WTC11 (cell line): ENCODE data around the gene GBP7. TPM values are rescaled to one million over a fixed set of nuclear protein-coding genes. Genes with fewer than 3 reads are reported as not detected.

Experiments
- ATAC-seq: fragments of 200-7000 bp; cut with Tn5 transposase; 2 replicates; pipeline ENCODE4 v1.10.0; 2021; ENCODE audit warnings: mild to moderate bottlenecking, moderate library complexity
- CTCF ChIA-PET: fragments of 300-600 bp; sonication (Branson Sonifier 250); formaldehyde crosslinking; loops from one replicate; lab custom pipeline; 2021; ENCODE audit warnings: antibody characterized with exemption; lab: Charles Lee
- POLR2A ChIA-PET: fragments of 350-600 bp; sonication (Branson Sonifier 250); formaldehyde crosslinking; loops from one replicate; lab custom pipeline; 2021; ENCODE audit warnings: antibody characterized with exemption; lab: Charles Lee
- DNase-seq: peaks from one replicate; pipeline ENCODE4 v3.0.0; 2021; ENCODE audit warnings: low spot score
- H3K27ac Mint-ChIP-seq: 2 replicates; pipeline ENCODE4 v1.8.0; 2021; ENCODE audit warnings: mixed read lengths
- H3K27me3 Mint-ChIP-seq: 2 replicates; pipeline ENCODE4 v1.8.0; 2021; ENCODE audit warnings: low read depth, mild to moderate bottlenecking, moderate library complexity, mixed read lengths
- H3K36me3 Mint-ChIP-seq: 2 replicates; pipeline ENCODE4 v1.8.0; 2021; ENCODE audit warnings: mixed read lengths
- H3K4me1 Mint-ChIP-seq: 2 replicates; pipeline ENCODE4 v1.8.0; 2022; ENCODE audit warnings: mixed read lengths
- H3K4me3 Mint-ChIP-seq: 2 replicates; pipeline ENCODE4 v1.8.0; 2021; ENCODE audit warnings: mild to moderate bottlenecking, moderate library complexity, mixed read lengths
- H3K9me3 Mint-ChIP-seq: 2 replicates; pipeline ENCODE4 v1.8.0; 2021; ENCODE audit warnings: mixed read lengths
- CBFB ChIP-seq: sonication (generic); formaldehyde crosslinking; IDR thresholded peaks from 2 replicates; pipeline ENCODE4 v1.8.1; 2022; ENCODE audit warnings: mild to moderate bottlenecking, low read depth, missing genetic modification reagents
- CDX4 ChIP-seq: fragments of 250-450 bp; sonication (Bioruptor Pico); IDR thresholded peaks from 2 replicates; pipeline ENCODE4 v1.9.0; 2021; ENCODE audit warnings: moderate library complexity, mild to moderate bottlenecking, inconsistent platforms, borderline replicate concordance
- CREM ChIP-seq: sonication (generic); formaldehyde crosslinking; IDR thresholded peaks from 2 replicates; pipeline ENCODE4 v1.8.1; 2022; ENCODE audit warnings: mild to moderate bottlenecking, missing genetic modification reagents, moderate library complexity
- CTCF ChIP-seq: fragments of 200-600 bp; IDR thresholded peaks from 2 replicates; pipeline ENCODE4 v1.8.0; 2022; ENCODE audit warnings: antibody characterized with exemption
- EMX1 ChIP-seq: fragments of 250-450 bp; sonication (Bioruptor Pico); IDR thresholded peaks from 2 replicates; pipeline ENCODE4 v1.8.0; 2021; ENCODE audit warnings: mild to moderate bottlenecking
- ESRRA ChIP-seq: sonication (generic); formaldehyde crosslinking; IDR thresholded peaks from 2 replicates; pipeline ENCODE4 v1.8.1; 2022; ENCODE audit warnings: mild to moderate bottlenecking, missing genetic modification reagents, borderline replicate concordance
- FOXJ3 ChIP-seq: sonication (generic); formaldehyde crosslinking; IDR thresholded peaks from 2 replicates; pipeline ENCODE4 v1.9.0; 2021; ENCODE audit warnings: missing genetic modification reagents, mild to moderate bottlenecking, borderline replicate concordance
- FOXK1 ChIP-seq: sonication (generic); formaldehyde crosslinking; IDR thresholded peaks from 2 replicates; pipeline ENCODE4 v1.8.0; 2022; ENCODE audit warnings: mild to moderate bottlenecking, moderate library complexity, missing genetic modification reagents
- FOXP4 ChIP-seq: sonication (generic); formaldehyde crosslinking; IDR thresholded peaks from 2 replicates; pipeline ENCODE4 v1.8.0; 2022; ENCODE audit warnings: mild to moderate bottlenecking, missing genetic modification reagents
- GABPB1 ChIP-seq: sonication (generic); formaldehyde crosslinking; IDR thresholded peaks from 2 replicates; pipeline ENCODE4 v1.8.1; 2023; ENCODE audit warnings: mild to moderate bottlenecking, missing genetic modification reagents
- HMGA2 ChIP-seq: fragments of 250-450 bp; sonication (Bioruptor Pico); IDR thresholded peaks from 2 replicates; pipeline ENCODE4 v1.4.0; 2021; ENCODE audit warnings: mild to moderate bottlenecking, moderate library complexity
- HMGXB4 ChIP-seq: sonication (generic); formaldehyde crosslinking; IDR thresholded peaks from 2 replicates; pipeline ENCODE4 v1.8.1; 2023; ENCODE audit warnings: mild to moderate bottlenecking, moderate library complexity, missing genetic modification reagents
- JAZF1 ChIP-seq: fragments of 250-450 bp; sonication (Bioruptor Pico); IDR thresholded peaks from 2 replicates; pipeline ENCODE4 v1.9.0; 2021; ENCODE audit warnings: moderate library complexity, mild to moderate bottlenecking, inconsistent platforms
- MAX ChIP-seq: sonication (generic); formaldehyde crosslinking; IDR thresholded peaks from 2 replicates; pipeline ENCODE4 v1.8.0; 2022; ENCODE audit warnings: mild to moderate bottlenecking, missing genetic modification reagents
- MLX ChIP-seq: sonication (generic); formaldehyde crosslinking; IDR thresholded peaks from 2 replicates; pipeline ENCODE4 v1.8.1; 2023; ENCODE audit warnings: mild to moderate bottlenecking, missing genetic modification reagents, moderate library complexity
- OVOL2 ChIP-seq: fragments of 250-450 bp; sonication (Bioruptor Pico); IDR thresholded peaks from 2 replicates; pipeline ENCODE4 v1.9.0; 2021; ENCODE audit warnings: mild to moderate bottlenecking, borderline replicate concordance
- PREB ChIP-seq: sonication (generic); formaldehyde crosslinking; IDR thresholded peaks from 2 replicates; pipeline ENCODE4 v1.8.1; 2022; ENCODE audit warnings: mild to moderate bottlenecking, missing genetic modification reagents, moderate library complexity, borderline replicate concordance
- TP53 ChIP-seq: sonication (generic); formaldehyde crosslinking; IDR thresholded peaks from 2 replicates; pipeline ENCODE4 v1.8.1; 2023; ENCODE audit warnings: mild to moderate bottlenecking, missing genetic modification reagents
- ZNF263 ChIP-seq: sonication (generic); formaldehyde crosslinking; IDR thresholded peaks from 2 replicates; pipeline ENCODE4 v1.8.1; 2022; ENCODE audit warnings: low read depth, mild to moderate bottlenecking, moderate library complexity, missing genetic modification reagents
- ZNF281 ChIP-seq: sonication (generic); formaldehyde crosslinking; IDR thresholded peaks from 2 replicates; pipeline ENCODE4 v1.8.0; 2023; ENCODE audit warnings: mild to moderate bottlenecking, missing genetic modification reagents
- total RNA-seq: library from RNA; stranded (reverse); gene quantifications from 3 replicates; pipeline ENCODE4 v1.2.3, GENCODE V29; 2021

The GBP7 gene
- total RNA-seq, 1 experiment from 2014 or later: not detected

- ChIA-PET POLR2A (no interaction called here), CTCF (interaction anchor here (0.9 kb wide), 1 partner anchor 91 kb away, joined by 3 read pairs; no protein-coding TSS in a partner anchor)
- ATAC-seq (no peak), DNase-seq (no peak)
- TF ChIP-seq FOXP4 (CRISPR knock-in tag) (no peak), ZNF263 (CRISPR knock-in tag) (no peak), FOXJ3 (CRISPR knock-in tag) (no peak), PREB (no peak), ESRRA (CRISPR knock-in tag) (no peak), FOXK1 (no peak), MAX (CRISPR knock-in tag) (no peak), CREM (CRISPR knock-in tag) (no peak), OVOL2 (CRISPR knock-in tag) (no peak), TP53 (CRISPR knock-in tag) (no peak), GABPB1 (CRISPR knock-in tag) (no peak), CTCF (no peak), ZNF281 (CRISPR knock-in tag) (no peak), JAZF1 (CRISPR knock-in tag) (no peak), HMGXB4 (CRISPR knock-in tag) (no peak), MLX (no peak), EMX1 (CRISPR knock-in tag) (no peak), CBFB (CRISPR knock-in tag) (no peak), CDX4 (no peak), HMGA2 (CRISPR knock-in tag) (no peak)
- Mint-ChIP-seq H3K36me3 (no peaks in the 10 kb centered on the region), H3K27me3 (no peaks in the 10 kb centered on the region), H3K4me1 (no peaks in the 10 kb centered on the region), H3K9me3 (no peaks in the 10 kb centered on the region), H3K27ac (no peak overlapping the region), H3K4me3 (no peak overlapping the region)
These were observed 1.2 kb upstream of the GBP7 start for GRCh38 chr1:89176971-89177370.
